A204.1 (cell line): ENCODE measurements around the gene CMC4.
A peak's percentile ranks its signal among the peaks of the same experiment; 100 is the strongest.

Experiments
- FAIRE-seq: peaks from 2 replicates; lab custom pipeline; 2012; peaks lifted over from hg19 to GRCh38; lab: Jason Lieb, UNC

CMC4 gene

GRCh38 chrX:155070975-155071693 is at the start of gene CMC4, which contains the start of the genes BRCC3 and MTCP1:
Gene CMC4, minus strand, starts transcription at chrX:155071136. Its CDS starts 7,113 bp downstream, at chrX:155064023.
Gene BRCC3, plus strand, starts transcription at chrX:155071508. Its CDS starts 20 bp downstream, at chrX:155071528.
Gene MTCP1, minus strand, starts transcription at chrX:155071136. Its CDS starts 5,126 bp downstream, at chrX:155066010.
- no peak for FAIRE-seq

GRCh38 chrX:155115174-155115819 is 44.4 kb upstream of the CMC4 start:
- FAIRE-seq = no peak

GRCh38 chrX:155113097-155113496 is 42.2 kb upstream of the CMC4 start:
- FAIRE-seq = no peak

GRCh38 chrX:155112171-155112570 is 41.2 kb upstream of the CMC4 start:
- FAIRE-seq = no peak

GRCh38 chrX:155108427-155108826 is 37.5 kb upstream of the CMC4 start:
- no peak for FAIRE-seq

GRCh38 chrX:155105919-155106318 is 35.0 kb upstream of the CMC4 start:
- FAIRE-seq = no peak

- no peak for FAIRE-seq
Measured at GRCh38 chrX:155094468-155095061, 23.6 kb upstream of the CMC4 start.

GRCh38 chrX:155086961-155087735 is 16.2 kb upstream of the CMC4 start:
- no peak for FAIRE-seq

GRCh38 chrX:155086202-155086840 is 15.4 kb upstream of the CMC4 start:
- no peak for FAIRE-seq

GRCh38 chrX:155071694-155072280 is 851 bp upstream of the CMC4 start:
- no peak for FAIRE-seq

- FAIRE-seq = no peak
Measured at GRCh38 chrX:155070663-155070974, 317 bp downstream of the CMC4 start.

GRCh38 chrX:155070038-155070437 is 898 bp downstream of the CMC4 start:
- FAIRE-seq = no peak

GRCh38 chrX:155069414-155069813 is 1.5 kb downstream of the CMC4 start:
- no peak for FAIRE-seq

- FAIRE-seq = no peak
Measured at GRCh38 chrX:155068165-155068564, 2.8 kb downstream of the CMC4 start.

- FAIRE-seq = no peak
Measured at GRCh38 chrX:155065035-155065734, 5.8 kb downstream of the CMC4 start.

- no peak for FAIRE-seq
Measured at GRCh38 chrX:155061760-155062159, 9.2 kb downstream of the CMC4 start.

- FAIRE-seq = peak; percentile 41
Measured at GRCh38 chrX:155056877-155057792, 13.8 kb downstream of the CMC4 start.

- FAIRE-seq = no peak
Measured at GRCh38 chrX:155056471-155056870, 14.5 kb downstream of the CMC4 start.

- FAIRE-seq = no peak
Measured at GRCh38 chrX:155055494-155055893, 15.4 kb downstream of the CMC4 start.

- FAIRE-seq = no peak
Measured at GRCh38 chrX:155054255-155054654, 16.7 kb downstream of the CMC4 start.
